Lung (tissue), 12 donors: Measurements from ENCODE around the gene EIF4G2. TPM values are rescaled to one million over a fixed set of nuclear protein-coding genes. Genes with fewer than 3 reads are reported as not detected.
A peak's percentile ranks its signal among the peaks of the same experiment; 100 is the strongest.

Experiments
- ATAC-seq: fragments of 200-7000 bp; cut with Tn5 transposase; one replicate; pipeline ENCODE4 v1.9.1; 2020; ENCODE audit warnings: moderate number of reproducible peaks; ENCODE audit not compliant: insufficient read depth, low FRiP score
- DNase-seq, 3 donors: peaks; one replicate each; pipeline ENCODE4 v3.0.0-alpha.2; 2013 to 2017
- H3K27ac ChIP-seq, 2 donors: one replicate each; pipeline ENCODE4 v1.5.1; 2013; ENCODE audit warnings: mild to moderate bottlenecking in 2 of 2, moderate library complexity in 2 of 2, control low read depth in 1 of 2, inconsistent platforms in 1 of 2, low read depth in 1 of 2, low read length in 1 of 2
- H3K27me3 ChIP-seq, 3 donors: one replicate each; pipeline ENCODE4 v1.5.1; 2013; ENCODE audit warnings: low read length in 2 of 3; ENCODE audit not compliant: control insufficient read depth in 3 of 3, insufficient read depth in 3 of 3
- H3K36me3 ChIP-seq, 4 donors: one replicate each; pipeline ENCODE4 v1.5.1; 2013; ENCODE audit warnings: low read length in 4 of 4, mild to moderate bottlenecking in 1 of 4, moderate library complexity in 1 of 4; ENCODE audit not compliant: control insufficient read depth in 4 of 4, insufficient read depth in 4 of 4
- H3K4me1 ChIP-seq, 5 donors: one replicate each; pipeline ENCODE4 v1.5.1; 2013; ENCODE audit warnings: low read length in 5 of 5, mild to moderate bottlenecking in 2 of 5, moderate library complexity in 1 of 5; ENCODE audit not compliant: control insufficient read depth in 5 of 5, insufficient read depth in 5 of 5
- H3K4me3 ChIP-seq: one replicate; pipeline ENCODE4 v1.5.1; 2013; ENCODE audit warnings: mild to moderate bottlenecking, control low read depth, moderate library complexity
- H3K9ac ChIP-seq, 2 donors: one replicate each; pipeline ENCODE4 v1.5.1; 2013; ENCODE audit warnings: low read length in 2 of 2, control low read depth in 1 of 2; ENCODE audit not compliant: insufficient read depth in 1 of 2
- H3K9me3 ChIP-seq, 4 donors: one replicate each; pipeline ENCODE4 v1.5.1; 2013; ENCODE audit warnings: low read length in 3 of 4, mild to moderate bottlenecking in 1 of 4, moderate library complexity in 1 of 4; ENCODE audit not compliant: control insufficient read depth in 4 of 4, insufficient read depth in 3 of 4
- WGBS, 2 donors: extraction: QIAGEN DNeasy Blood & Tissue Kit; methylation state at CpG; one replicate each; pipeline ENCODE4 v1.1.7; 2013; 5-methylcytosine and 5-hydroxymethylcytosine counted together
- polyA plus RNA-seq, 2 donors: library from polyadenylated mRNA; stranded (reverse); fragments of 200-250 nt; gene quantifications; one replicate each; pipeline ENCODE4 v1.2.1, GENCODE V29; 2013
- total RNA-seq, 2 donors: library from RNA; depleted of rRNA in 1 of 2; stranded (reverse); fragments of >200 nt in 1 of 2; gene quantifications; one replicate each; pipeline ENCODE4 v1.2.1, GENCODE V29; 2014 to 2021
- TF ChIP-seq, protein P1 (sequence below): IDR thresholded peaks from 2 replicates; pipeline ENCODE4 v1.5.1; 2012; ENCODE audit warnings: mild to moderate bottlenecking; ENCODE audit errors: control extremely low read depth, extremely low read depth
- donor health status: control.
- donor health status: control.
- donor health status: Bipolar disorder and iron deficiency.
- donor health status: healthy.
- donor health status: DM: yes; HTN: yes; CAD: no.

The EIF4G2 gene
- total and polyA plus RNA-seq, 4 donors = 189 to 932 (median 538) TPM

- WGBS, 2 donors = 33 to 68% methylated on average over 3 of the region's 3 CpGs
- Histone ChIP-seq H3K9me3 (no peaks in the 10 kb centered on the region), H3K27me3 (no peaks in the 10 kb centered on the region), H3K9ac (no peak overlapping the region), H3K36me3 (peaks cover 28 to 38% (median 31%) of the 10 kb centered on the region in 4 donors), H3K4me1 (peaks cover 0 to 8% (median 0%) of the 10 kb centered on the region in 5 donors), H3K4me3 (no peak overlapping the region), H3K27ac (peak overlapping the region in 1 of 2 donors; percentile 90)
- no peak for ATAC-seq
- TF ChIP-seq, protein P1, sequence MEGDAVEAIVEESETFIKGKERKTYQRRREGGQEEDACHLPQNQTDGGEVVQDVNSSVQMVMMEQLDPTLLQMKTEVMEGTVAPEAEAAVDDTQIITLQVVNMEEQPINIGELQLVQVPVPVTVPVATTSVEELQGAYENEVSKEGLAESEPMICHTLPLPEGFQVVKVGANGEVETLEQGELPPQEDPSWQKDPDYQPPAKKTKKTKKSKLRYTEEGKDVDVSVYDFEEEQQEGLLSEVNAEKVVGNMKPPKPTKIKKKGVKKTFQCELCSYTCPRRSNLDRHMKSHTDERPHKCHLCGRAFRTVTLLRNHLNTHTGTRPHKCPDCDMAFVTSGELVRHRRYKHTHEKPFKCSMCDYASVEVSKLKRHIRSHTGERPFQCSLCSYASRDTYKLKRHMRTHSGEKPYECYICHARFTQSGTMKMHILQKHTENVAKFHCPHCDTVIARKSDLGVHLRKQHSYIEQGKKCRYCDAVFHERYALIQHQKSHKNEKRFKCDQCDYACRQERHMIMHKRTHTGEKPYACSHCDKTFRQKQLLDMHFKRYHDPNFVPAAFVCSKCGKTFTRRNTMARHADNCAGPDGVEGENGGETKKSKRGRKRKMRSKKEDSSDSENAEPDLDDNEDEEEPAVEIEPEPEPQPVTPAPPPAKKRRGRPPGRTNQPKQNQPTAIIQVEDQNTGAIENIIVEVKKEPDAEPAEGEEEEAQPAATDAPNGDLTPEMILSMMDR = no peak
- no peak for DNase-seq
Observed at GRCh38 chr11:10777393-10777793, 31.3 kb downstream of the EIF4G2 start.

DNA sequence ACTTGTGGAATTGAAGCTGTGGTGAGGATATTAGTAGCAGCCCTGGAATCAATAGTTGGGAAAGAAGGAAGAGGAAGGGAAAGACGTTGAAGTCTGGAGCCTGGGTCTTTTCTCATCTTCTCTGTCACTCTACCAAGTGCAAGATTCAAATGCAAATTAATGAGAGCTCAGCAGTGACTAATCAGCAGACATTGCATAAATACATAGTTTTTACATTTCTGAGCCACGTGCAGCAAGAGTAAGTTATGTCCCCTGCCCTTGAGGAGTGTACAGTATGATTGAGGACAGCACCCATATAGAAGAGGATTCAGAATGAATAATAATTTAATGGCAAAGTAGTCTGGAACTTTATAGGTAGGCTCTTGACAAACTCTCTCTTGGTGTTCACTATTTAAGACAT lies 33.9 kb downstream of the EIF4G2 start:
- Histone ChIP-seq H3K4me1 (peaks cover 0 to 8% (median 1%) of the 10 kb centered on the region in 5 donors), H3K9me3 (no peaks in the 10 kb centered on the region), H3K9ac (no peak overlapping the region), H3K27me3 (no peaks in the 10 kb centered on the region), H3K27ac (no peak overlapping the region), H3K36me3 (peaks cover 33 to 51% (median 38%) of the 10 kb centered on the region in 4 donors), H3K4me3 (no peak overlapping the region)
- DNase-seq = no peak
- TF ChIP-seq, protein P1 = no peak
- WGBS, 2 donors = 84 to 86% methylated on average over 2 of the region's 2 CpGs
- no peak for ATAC-seq

DNA sequence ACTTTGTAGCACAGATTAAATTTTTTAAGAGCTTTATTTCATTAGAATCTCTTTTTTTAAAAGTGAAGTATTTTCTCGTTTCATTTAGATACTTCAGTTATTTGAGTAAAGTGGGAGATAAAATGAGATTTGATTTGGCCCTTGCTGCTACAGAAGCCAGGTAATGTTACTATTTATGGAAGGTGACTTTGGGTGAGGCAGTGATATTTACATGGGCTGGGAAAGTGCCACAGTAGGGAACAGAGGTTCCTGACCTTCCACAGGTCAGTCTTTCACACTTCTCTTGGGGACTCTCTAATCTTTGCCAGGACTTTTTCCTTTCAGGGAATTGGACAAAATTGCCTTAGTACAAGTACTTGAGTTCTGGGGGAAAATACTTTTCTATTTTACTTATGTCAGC lies 37.3 kb downstream of the EIF4G2 start:
- no peaks in the 10 kb centered on the region for H3K27me3 ChIP-seq
- DNase-seq (no peak), ATAC-seq (no peak)
- no peak overlapping the region for H3K27ac ChIP-seq
- WGBS, 2 donors = 77 to 88% methylated on average over 1 of the region's 1 CpG
- H3K36me3 ChIP-seq = peaks cover 30 to 62% (median 38%) of the 10 kb centered on the region in 4 donors
- peaks cover 0 to 4% (median 0%) of the 10 kb centered on the region in 5 donors for H3K4me1 ChIP-seq
- H3K9ac ChIP-seq = no peak overlapping the region
- H3K4me3 ChIP-seq = no peak overlapping the region
- TF ChIP-seq, protein P1 = no peak
- no peaks in the 10 kb centered on the region for H3K9me3 ChIP-seq
